GM19328 (cell line): ENCODE results near the gene UGT1A8.
"Not testable (repeated sequence)": the region's sequence is repeated elsewhere in the genome, so short reads cannot be mapped to it uniquely, and the experiment has no call there.

Experiments used
- ATAC-seq: cut with Tn5 transposase; IDR thresholded peaks from one replicate; pipeline ENCODE4 v1.9.1; 2021; ENCODE audit warnings: mild to moderate bottlenecking, moderate library complexity; ENCODE audit not compliant: unreplicated experiment

UGT1A8 gene

DNA sequence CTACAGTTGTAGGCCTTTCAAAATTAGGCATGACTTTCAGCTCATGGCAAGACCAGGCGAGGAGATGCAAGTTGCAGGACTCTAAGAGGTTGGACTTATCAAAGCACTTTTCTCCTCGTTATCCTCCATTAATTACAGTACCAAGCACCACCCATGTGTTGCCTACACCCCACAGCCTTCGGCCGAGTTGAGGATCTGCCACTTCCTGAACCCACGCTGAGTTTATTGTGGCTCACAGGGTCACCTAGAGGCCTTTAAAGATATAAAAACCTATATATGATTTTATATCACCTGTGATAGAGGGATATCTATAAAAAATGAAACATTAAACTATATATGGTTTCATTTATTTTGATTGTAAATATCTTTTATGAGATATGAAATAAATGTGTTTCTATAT lies 21.4 kb downstream of the UGT1A8 start:
- ATAC-seq, result no peak

DNA sequence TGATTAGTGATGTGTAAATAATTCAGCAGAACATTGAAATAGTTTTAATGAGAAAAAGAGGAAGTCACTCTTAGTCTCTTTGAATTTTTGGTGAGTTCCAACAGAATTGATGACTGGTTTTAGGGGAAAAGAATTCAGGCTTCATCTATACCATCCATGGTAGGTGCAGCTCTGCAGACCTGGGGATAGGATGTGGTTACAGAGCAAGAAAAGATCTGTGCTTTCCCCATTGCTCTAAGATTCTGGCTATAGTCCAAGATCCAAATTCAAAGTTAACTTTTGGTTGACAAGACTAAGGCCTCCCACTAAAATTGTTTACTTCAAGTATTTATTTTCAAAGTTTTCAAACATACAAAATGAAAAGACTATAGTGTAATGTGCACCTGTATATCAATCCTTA lies 22.4 kb downstream of the UGT1A8 start:
- no peak for ATAC-seq

GRCh38 chr2:233643128-233643527 lies 25.7 kb downstream of the UGT1A8 start:
- no peak for ATAC-seq

GRCh38 chr2:233646033-233646432 lies 28.6 kb downstream of the UGT1A8 start:
- ATAC-seq, result not testable (repeated sequence)

GRCh38 chr2:233650981-233651380 lies 33.5 kb downstream of the UGT1A8 start:
- no peak for ATAC-seq

- ATAC-seq, result no peak
These were observed 34.0 kb downstream of the UGT1A8 start for GRCh38 chr2:233651430-233651829.

- ATAC-seq, result no peak
These were observed 37.1 kb downstream of the UGT1A8 start for GRCh38 chr2:233654501-233654900.

GRCh38 chr2:233655043-233655442 lies 37.6 kb downstream of the UGT1A8 start:
- no peak for ATAC-seq

- not testable (repeated sequence) for ATAC-seq
These were observed 38.5 kb downstream of the UGT1A8 start for GRCh38 chr2:233655943-233656342.

GRCh38 chr2:233656443-233656842 lies 39.0 kb downstream of the UGT1A8 start:
- ATAC-seq, result no peak

GRCh38 chr2:233658610-233659009 lies 41.2 kb downstream of the UGT1A8 start:
- no peak for ATAC-seq

- ATAC-seq, result no peak
These were observed 46.5 kb downstream of the UGT1A8 start for GRCh38 chr2:233663911-233664310.

DNA sequence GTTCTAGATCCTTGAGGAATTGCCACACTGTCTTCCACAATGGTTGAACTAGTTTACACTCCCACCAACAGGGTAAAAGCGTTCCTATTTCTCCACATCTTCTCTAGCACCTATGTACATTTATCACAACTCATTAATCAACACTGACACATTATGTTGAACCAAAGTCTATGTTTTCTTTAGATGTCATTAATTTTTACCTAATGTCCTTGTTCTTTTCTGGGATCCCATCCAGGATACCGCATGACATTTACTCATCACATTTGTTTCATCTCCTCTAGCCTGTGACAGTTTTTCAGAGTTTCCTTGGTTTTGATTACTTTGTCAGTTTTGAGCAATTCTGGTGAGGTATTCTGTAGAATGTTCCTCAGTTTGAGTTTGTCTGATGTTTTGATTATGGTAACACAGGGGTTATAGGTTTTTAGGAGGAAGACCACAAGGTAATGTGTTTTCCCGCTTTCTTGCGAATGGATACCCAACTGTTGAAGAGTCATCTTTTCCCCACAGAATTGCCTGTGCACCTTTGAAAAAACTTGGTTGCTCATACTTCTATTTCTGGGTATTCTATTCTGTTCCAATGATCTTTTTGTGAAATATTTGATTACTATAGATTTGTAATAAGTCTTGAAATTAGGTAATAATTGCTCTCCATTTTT lies 51.3 kb downstream of the UGT1A8 start:
- ATAC-seq, result no peak

GRCh38 chr2:233671290-233672161 lies 54.1 kb downstream of the UGT1A8 start, which contains the start of gene UGT1A9:
UGT1A9 (plus strand) TSS chr2:233671898; CDS start chr2:233671935, 37 bp downstream.
- ATAC-seq, result no peak

DNA sequence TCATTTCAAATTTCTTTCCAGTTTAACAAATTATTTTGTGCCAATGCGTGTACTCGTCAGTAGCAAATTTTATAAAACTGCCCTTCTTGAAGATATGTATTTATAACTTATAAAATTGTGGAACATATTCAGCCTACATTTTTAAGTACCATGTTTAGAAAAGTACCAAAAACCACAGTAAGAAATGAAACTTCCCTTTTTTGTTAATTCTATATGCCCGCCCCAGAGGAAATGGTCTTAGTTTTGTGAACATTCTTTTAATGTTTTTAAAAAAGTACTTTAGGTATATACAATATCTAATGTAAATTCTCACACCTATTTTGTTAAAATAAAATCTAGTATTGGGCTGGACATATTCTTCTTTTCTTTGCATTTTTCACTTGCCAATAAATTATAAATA lies 55.5 kb downstream of the UGT1A8 start:
- no peak for ATAC-seq

DNA sequence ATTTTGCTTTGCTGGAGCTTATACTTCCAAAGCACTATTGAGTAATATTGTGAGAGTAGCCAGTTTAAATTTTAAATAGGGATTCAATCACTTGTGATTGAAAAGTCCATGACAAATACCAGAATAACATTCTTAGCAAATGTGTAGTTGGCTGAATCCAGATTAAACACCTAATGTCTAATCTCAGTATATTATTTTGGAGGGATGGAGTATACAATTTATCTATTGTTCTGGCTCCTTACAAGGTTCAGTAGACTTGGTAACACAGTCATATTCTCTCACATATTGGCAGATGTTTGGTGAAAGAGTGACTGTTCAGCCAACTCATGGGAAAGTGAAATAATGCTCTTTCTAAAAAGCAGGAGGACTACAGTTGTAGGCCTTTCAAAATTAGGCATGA lies 56.5 kb downstream of the UGT1A8 start:
- ATAC-seq, result no peak

DNA sequence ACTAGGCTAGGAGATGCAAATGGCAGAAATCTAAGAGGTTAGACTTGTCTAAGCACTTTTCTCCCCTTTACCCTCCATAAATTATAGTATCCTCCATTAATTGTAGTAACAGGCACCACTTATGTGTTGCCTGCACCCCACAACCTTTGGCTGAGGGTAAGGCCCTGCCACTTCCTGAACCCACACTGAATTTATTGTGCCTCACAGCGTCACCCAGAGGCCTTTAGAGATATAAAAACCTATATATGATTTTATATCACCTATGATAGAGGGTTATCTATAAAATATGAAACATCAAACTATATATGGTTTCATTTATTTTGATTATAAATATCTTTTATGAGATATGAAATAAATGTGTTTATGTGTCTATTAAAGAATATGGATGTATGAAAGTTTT lies 56.9 kb downstream of the UGT1A8 start:
- no peak for ATAC-seq

GRCh38 chr2:233674995-233675394 lies 57.6 kb downstream of the UGT1A8 start:
- ATAC-seq, result no peak

DNA sequence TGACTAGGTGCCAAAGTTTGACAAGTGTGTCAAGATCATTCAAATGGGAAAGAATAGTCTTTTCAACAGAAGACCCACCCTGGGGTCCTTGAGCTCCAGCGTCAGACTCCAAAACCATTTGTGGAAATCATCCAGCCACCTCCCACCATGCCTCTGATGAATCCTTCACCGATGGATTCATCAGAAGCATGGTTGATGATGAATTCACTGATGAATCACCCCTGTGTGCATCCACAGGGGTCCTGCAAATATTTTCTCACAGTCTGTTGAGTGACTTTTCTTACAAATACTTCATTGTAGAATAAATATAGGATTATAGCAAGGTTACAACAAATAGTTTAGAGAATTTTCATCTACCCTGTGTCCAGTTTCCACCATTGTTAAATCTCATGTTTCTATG lies 58.6 kb downstream of the UGT1A8 start:
- no peak for ATAC-seq

GRCh38 chr2:233679196-233679595 lies 61.8 kb downstream of the UGT1A8 start:
- ATAC-seq, result no peak

DNA sequence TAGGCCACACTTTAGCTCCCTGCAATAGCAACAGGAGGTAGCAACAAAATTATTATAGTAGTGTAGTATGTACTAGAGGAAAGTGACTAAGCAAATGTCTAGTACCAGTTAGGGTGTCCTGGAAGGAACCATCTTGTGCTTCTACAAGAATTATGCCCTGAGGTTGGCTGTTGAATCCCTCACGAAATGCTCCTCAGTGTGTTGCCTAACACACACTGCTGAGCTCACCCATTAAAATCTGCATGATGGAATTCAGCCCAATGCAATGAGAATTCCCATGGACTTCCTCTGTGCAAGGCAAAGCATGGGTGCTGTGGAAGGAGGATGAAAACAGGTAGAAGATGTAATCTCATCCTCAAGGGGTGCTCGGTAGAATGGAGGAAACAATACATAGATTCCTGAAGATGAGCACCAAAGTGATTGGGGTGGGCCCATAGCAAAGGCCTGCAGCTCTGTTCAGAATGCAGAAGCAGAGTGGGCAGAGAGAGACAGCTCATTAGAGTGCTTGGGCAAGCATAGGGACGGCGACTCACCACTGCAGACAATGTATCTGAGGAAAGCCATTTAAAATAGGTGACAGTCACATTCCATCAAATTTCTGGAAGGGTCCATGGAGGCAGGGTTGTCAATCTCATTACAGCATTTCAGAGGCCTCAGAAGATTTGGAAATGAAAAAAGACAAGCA lies 63.1 kb downstream of the UGT1A8 start:
- ATAC-seq, result no peak
